GM10266 (cell line): Measurements from ENCODE around the gene CTRB2.

Source experiments
- DNase-seq: peaks from one replicate; pipeline ENCODE4 v3.0.0; 2012; ENCODE audit errors: extremely low spot score
- TF ChIP-seq, protein P1 (sequence below): IDR thresholded peaks from 2 replicates; pipeline ENCODE4 v1.5.1; 2012; ENCODE audit warnings: mild to moderate bottlenecking, low read depth; ENCODE audit not compliant: control insufficient read depth, insufficient read depth; ENCODE audit errors: missing control alignments

The CTRB2 gene

DNA sequence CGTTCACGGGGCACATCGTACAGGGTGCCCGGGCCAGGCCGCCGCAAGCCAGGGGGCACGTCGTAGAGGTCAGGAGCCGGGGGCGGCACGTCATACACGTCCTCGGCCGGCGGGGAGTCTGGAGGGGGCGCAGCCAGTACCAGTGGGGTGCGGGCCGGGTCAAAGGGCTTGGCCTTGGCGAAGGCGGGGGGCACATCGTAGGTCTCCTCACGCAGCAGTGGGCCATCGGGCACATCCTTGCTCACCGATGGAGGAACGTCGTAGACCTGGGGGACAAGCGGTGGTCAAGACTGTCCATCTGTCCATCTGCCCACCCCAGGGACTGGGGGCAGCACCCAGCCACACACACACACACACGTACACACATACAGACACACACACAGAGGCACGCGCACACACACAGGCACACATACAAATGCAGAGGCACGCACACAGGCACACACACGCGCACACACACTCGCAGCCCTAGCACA, 28.8 kb upstream of the CTRB2 start:
- DNase-seq = no peak
- TF ChIP-seq, protein P1, sequence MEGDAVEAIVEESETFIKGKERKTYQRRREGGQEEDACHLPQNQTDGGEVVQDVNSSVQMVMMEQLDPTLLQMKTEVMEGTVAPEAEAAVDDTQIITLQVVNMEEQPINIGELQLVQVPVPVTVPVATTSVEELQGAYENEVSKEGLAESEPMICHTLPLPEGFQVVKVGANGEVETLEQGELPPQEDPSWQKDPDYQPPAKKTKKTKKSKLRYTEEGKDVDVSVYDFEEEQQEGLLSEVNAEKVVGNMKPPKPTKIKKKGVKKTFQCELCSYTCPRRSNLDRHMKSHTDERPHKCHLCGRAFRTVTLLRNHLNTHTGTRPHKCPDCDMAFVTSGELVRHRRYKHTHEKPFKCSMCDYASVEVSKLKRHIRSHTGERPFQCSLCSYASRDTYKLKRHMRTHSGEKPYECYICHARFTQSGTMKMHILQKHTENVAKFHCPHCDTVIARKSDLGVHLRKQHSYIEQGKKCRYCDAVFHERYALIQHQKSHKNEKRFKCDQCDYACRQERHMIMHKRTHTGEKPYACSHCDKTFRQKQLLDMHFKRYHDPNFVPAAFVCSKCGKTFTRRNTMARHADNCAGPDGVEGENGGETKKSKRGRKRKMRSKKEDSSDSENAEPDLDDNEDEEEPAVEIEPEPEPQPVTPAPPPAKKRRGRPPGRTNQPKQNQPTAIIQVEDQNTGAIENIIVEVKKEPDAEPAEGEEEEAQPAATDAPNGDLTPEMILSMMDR = no peak

DNA sequence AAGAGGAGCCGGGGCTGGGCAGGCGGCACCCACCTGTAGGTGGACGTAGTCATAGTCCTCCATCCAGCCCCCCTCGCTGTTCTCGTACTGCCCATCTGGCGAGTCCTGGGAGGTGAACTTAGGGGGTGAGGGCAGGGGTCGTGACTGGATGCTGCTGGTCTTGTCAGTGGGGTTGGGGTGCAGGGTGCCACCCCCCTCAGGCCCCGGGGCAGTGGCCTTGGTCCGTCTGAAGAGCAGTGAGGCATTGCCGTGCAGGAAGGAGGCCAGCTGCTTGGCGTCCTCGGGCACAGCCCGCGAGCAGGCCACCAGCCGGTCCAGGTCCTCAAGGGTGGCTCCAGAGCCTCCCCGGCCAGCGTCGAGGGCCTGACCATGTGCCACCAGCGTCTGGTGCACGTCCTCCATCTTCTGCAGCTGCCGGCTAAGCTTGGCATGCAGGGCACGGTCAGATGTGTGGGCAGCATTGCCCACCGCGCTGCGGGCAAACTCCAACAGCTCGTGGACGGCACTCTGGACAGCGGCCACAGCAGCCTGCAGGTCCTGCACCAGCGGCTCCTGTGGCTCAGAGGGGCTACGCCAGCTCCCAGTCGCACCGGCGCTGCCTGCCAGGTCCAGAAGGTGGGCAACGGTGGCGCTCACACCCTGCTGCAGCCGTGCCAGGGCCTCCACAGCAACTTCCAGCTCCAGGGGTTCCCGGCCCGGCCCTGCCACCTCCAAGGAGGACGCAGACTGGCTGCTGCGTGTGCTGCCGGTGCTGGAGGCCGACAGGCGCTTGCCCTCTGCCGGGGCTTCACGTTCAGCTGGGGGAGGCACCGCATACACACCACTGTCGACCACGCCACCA, 28.1 kb upstream of the CTRB2 start:
- DNase-seq = no peak
- TF ChIP-seq, protein P1 = no peak

DNA sequence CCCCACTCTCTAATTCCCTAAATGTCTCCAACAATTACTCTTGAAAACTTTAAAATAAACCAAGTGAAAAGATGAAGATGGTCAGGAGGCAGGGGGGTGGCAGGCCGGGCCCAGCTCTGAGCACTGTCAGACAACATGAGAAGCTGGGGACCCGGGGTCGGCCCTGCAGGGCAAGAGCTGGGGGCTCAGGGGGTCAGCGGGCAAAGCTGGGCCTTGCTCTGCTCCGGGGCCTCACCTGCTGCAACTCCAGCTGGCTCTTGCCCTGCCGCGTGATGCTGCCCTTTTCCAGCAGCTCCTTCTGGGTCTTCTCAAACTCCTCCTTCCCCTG, 26.6 kb upstream of the CTRB2 start:
- no peak for DNase-seq
- TF ChIP-seq, protein P1 = no peak

DNA sequence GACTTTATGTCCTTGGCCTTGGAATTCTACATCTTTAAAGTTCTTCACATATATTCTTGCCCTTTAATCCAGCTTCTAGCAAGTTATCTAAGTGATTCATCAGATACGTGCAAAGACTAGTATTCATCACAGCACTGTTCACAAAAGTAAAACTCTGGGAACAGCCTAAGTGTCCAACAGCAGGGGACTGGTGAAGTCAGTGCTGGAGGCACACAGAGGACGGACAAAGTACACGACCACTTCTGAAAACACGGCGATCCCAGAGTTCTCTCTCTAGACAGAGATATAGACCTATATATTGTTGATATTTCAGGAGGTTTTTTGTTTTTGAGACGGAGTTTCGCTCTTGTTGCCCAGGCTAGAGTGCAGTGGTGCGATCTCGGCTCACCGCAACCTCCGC, 24.6 kb upstream of the CTRB2 start:
- no peak for DNase-seq
- TF ChIP-seq, protein P1 = no peak

DNA sequence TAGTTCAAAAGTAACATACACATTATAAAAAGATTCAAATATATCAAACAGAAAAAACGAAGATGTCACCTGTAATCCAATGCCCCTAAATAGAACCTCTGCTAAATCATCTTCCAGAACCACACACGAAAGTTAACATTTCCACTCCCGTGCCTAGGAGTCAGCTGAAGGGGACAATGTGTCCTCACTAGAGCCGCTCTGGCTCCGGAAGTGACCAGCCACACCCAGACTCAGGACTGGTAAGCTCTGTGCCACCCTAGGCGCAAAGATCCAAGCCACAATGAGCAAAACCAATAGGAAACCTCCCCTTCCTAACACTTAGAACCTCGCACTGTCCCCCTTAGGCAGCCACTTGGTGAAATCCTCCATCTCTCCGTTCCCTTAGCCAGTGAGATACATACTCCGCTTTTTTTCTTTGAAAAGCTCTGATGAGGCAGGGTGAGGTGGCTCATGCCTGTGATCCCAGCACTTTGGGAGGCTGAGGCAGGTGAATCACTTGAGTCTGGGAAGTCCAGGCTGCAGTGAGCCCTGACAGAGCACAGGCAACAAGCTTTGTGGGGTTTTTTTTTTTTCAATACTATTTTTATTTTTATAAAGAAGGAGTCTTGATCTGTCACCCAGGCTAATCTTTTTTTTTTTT, 23.6 kb upstream of the CTRB2 start:
- TF ChIP-seq, protein P1 = no peak
- no peak for DNase-seq

DNA sequence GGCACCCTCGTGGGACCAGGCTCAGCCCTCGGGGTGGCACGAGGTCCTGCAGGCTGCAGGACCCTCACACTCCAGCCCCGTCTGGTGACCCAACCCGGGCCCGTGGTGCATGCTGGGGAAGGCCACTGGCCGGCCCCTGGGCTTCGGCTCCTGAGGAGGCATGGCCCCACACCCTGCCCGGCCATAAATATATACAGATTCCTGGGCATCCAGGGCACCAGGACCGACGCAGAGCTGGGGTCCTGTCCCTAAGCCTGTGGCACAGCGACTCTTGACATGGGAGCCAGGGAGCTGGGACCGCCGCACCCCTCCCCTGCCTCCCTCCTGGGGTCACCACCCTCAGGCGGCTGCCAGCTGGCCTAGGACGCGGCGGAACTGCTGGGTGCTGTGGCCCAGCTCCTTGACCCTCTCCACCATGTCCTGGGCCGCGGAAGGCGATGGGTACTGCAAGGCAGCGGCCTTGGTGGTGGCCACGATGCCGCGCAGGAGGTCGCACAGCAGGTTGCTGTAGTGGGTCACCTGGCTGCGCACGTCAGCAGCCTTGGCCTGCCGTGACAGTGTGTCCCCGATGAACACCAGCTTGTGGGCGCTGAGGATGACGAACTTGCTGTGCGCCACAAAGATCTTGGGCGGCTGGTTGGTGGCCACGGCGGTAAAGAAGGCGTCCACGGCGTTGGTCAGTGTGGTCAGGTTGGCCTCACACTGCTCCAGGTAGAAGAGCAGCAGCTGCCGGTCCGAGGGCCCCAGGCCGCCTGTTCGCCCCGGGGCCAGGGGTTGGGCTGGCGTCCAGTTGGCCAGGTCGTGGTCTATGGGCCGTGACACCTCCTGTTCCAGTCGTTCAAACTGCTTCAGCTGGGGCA, 22.4 kb upstream of the CTRB2 start:
- TF ChIP-seq, protein P1 = no peak
- DNase-seq = no peak
